ENCODE measurements around the gene ORAI2.

DNA sequence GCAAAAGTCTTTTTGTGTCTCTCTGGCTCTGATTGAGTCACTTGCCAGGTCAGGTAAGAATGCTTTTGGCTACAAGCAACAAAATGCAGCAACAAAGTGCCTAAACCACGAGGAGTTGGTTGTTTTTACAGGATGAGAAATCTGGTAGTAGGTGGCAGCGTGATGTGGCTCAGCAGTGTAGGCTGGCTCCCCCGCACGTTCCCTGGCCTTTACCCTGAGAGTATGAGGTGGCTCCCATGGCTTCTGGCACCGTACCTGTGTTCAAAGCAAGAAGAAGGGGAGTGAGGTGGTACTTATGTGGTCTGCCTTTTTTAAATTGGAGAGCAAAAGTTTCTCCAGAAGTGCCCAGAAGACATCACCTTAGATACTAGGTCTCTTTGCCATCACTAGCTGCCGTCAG is 25.5 kb upstream of the ORAI2 start:
- TF ChIP-seq, protein P1, sequence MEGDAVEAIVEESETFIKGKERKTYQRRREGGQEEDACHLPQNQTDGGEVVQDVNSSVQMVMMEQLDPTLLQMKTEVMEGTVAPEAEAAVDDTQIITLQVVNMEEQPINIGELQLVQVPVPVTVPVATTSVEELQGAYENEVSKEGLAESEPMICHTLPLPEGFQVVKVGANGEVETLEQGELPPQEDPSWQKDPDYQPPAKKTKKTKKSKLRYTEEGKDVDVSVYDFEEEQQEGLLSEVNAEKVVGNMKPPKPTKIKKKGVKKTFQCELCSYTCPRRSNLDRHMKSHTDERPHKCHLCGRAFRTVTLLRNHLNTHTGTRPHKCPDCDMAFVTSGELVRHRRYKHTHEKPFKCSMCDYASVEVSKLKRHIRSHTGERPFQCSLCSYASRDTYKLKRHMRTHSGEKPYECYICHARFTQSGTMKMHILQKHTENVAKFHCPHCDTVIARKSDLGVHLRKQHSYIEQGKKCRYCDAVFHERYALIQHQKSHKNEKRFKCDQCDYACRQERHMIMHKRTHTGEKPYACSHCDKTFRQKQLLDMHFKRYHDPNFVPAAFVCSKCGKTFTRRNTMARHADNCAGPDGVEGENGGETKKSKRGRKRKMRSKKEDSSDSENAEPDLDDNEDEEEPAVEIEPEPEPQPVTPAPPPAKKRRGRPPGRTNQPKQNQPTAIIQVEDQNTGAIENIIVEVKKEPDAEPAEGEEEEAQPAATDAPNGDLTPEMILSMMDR (IDR thresholded peaks at IDR 0.05): no peak
- TF ChIP-seq POLR2AphosphoS5 (IDR thresholded peaks at IDR 0.05; ENCODE audit: low read depth, low read length): no peak
